ENCODE results near the gene PDX1. TPM values are rescaled to one million over a fixed set of nuclear protein-coding genes. Genes with fewer than 3 reads are reported as not detected.

PDX1 gene
- total RNA-seq, 4 donors from 2014 or later = not detected

- H3K27ac ChIP-seq = no peak overlapping the region
- in situ Hi-C loops (cut with MboI; ENCODE audit: low sequenced_read_pairs in 4 of 4) = no loop called here
- H3K9me3 ChIP-seq = peaks cover 0 to 4% (median 0%) of the 10 kb centered on the region in 3 donors
- intact Hi-C loops (cut with DNase I; ENCODE audit: low total_unique reads) = no loop called here
- H3K36me3 ChIP-seq = no peaks in the 10 kb centered on the region
- H3K27me3 ChIP-seq = no peaks in the 10 kb centered on the region
- no peak for DNase-seq
- no peak overlapping the region for H3K4me3 ChIP-seq
- TF ChIP-seq POLR2A (IDR thresholded peaks at IDR 0.05) = no peak
- TF ChIP-seq, protein P1, sequence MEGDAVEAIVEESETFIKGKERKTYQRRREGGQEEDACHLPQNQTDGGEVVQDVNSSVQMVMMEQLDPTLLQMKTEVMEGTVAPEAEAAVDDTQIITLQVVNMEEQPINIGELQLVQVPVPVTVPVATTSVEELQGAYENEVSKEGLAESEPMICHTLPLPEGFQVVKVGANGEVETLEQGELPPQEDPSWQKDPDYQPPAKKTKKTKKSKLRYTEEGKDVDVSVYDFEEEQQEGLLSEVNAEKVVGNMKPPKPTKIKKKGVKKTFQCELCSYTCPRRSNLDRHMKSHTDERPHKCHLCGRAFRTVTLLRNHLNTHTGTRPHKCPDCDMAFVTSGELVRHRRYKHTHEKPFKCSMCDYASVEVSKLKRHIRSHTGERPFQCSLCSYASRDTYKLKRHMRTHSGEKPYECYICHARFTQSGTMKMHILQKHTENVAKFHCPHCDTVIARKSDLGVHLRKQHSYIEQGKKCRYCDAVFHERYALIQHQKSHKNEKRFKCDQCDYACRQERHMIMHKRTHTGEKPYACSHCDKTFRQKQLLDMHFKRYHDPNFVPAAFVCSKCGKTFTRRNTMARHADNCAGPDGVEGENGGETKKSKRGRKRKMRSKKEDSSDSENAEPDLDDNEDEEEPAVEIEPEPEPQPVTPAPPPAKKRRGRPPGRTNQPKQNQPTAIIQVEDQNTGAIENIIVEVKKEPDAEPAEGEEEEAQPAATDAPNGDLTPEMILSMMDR (IDR thresholded peaks at IDR 0.05 in 4 of 5, conservative IDR thresholded peaks at IDR 0.05 in 1 of 5) = no peak
- H3K4me1 ChIP-seq = no peaks in the 10 kb centered on the region
- ATAC-seq = no peak
Measured at GRCh38 chr13:27942972-27943371, 23.2 kb downstream of the PDX1 start.

DNA sequence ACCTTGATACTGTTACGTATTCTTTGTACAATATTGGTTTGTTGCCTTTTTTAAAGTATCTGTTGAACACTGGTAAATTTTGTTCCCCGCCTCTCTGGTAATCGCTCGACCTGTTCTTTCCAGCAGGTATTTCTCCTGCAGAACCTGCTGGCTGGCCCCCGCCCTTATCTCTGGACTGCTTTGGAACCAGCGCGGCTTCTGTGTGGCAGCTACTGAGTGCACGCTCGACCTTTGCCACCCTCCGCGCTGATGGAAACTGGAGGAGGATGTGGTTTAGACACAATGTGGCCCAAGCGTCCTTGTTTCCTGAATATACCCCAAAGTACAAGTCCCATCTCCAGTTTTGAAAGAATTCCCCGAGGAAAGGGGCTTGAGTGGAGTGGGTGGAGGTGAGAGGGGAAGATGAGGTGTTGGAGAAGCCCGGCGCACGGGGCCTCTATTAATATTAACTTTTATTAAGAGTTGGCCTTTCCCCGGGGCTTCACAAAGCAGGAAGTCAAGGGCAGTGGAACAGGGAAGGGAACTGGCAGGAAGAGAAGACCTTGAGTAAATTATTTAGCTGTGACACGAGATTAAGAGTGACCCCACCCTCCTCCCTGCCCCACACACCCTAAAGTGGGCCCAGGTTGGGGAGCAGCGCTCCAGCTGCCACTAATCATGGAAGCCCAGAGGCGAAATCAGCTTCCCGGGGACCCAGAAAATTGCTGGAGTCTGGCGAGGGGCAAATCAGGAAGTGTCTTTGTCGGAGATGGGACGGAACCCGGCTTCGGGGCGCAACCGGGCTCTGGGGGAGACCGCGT lies 33.3 kb downstream of the PDX1 start:
- no peak overlapping the region for H3K27ac ChIP-seq
- TF ChIP-seq POLR2A (IDR thresholded peaks at IDR 0.05) = no peak
- TF ChIP-seq, protein P1 (IDR thresholded peaks at IDR 0.05 in 4 of 5, conservative IDR thresholded peaks at IDR 0.05 in 1 of 5) = no peak
- H3K27me3 ChIP-seq = peaks cover 55 to 68% (median 60%) of the 10 kb centered on the region in 3 donors
- peaks cover 2 to 12% of the 10 kb centered on the region in 2 donors for H3K4me1 ChIP-seq
- DNase-seq (no peak), ATAC-seq (no peak)
- no peaks in the 10 kb centered on the region for H3K36me3 ChIP-seq
- intact Hi-C loops (cut with DNase I; ENCODE audit: low total_unique reads) (no loop called here), in situ Hi-C loops (cut with MboI; ENCODE audit: low sequenced_read_pairs in 4 of 4) (loop anchor here in 1 of 4 donors (10.0 kb wide), 1 partner anchor 588 kb away; no protein-coding TSS in a partner anchor)
- no peaks in the 10 kb centered on the region for H3K9me3 ChIP-seq
- peak overlapping the region; percentile 40 to 67 (median 45) for H3K4me3 ChIP-seq

GRCh38 chr13:27953676-27954405 lies 34.0 kb downstream of the PDX1 start:
- H3K9me3 ChIP-seq = no peaks in the 10 kb centered on the region
- H3K4me3 ChIP-seq = peak overlapping the region; percentile 40 to 67 (median 45)
- H3K4me1 ChIP-seq = peaks cover 2 to 12% of the 10 kb centered on the region in 2 donors
- in situ Hi-C loops (cut with MboI; ENCODE audit: low sequenced_read_pairs in 4 of 4) = loop anchor here in 1 of 4 donors (10.0 kb wide), 1 partner anchor 589 kb away; no protein-coding TSS in a partner anchor
- no peaks in the 10 kb centered on the region for H3K36me3 ChIP-seq
- no peak for TF ChIP-seq POLR2A (IDR thresholded peaks at IDR 0.05)
- TF ChIP-seq, protein P1 (IDR thresholded peaks at IDR 0.05 in 4 of 5, conservative IDR thresholded peaks at IDR 0.05 in 1 of 5) = peak; percentile 39 to 73 (median 56)
- H3K27ac ChIP-seq = no peak overlapping the region
- DNase-seq = peak in 1 of 2 donors; percentile 22
- intact Hi-C loops (cut with DNase I; ENCODE audit: low total_unique reads) = loop anchor here (2.0 kb wide), 1 partner anchor 121 kb away; no protein-coding TSS in a partner anchor
- H3K27me3 ChIP-seq = peaks cover 62 to 75% (median 68%) of the 10 kb centered on the region in 3 donors
- peak; percentile 66 to 73 for ATAC-seq

- H3K4me3 ChIP-seq = peak overlapping the region; percentile 40 to 67 (median 45)
- in situ Hi-C loops (cut with MboI; ENCODE audit: low sequenced_read_pairs in 4 of 4) = loop anchor here in 1 of 4 donors (10.0 kb wide), 1 partner anchor 590 kb away; no protein-coding TSS in a partner anchor
- TF ChIP-seq, protein P1 (IDR thresholded peaks at IDR 0.05 in 4 of 5, conservative IDR thresholded peaks at IDR 0.05 in 1 of 5) = no peak
- TF ChIP-seq POLR2A (IDR thresholded peaks at IDR 0.05) = no peak
Measured at GRCh38 chr13:27954406-27954851, 34.6 kb downstream of the PDX1 start.

More at GRCh38 chr13:27954406-27954851, 34.6 kb downstream of the PDX1 start:
- intact Hi-C loops (cut with DNase I; ENCODE audit: low total_unique reads) = loop anchor here (2.0 kb wide), 1 partner anchor 122 kb away; no protein-coding TSS in a partner anchor
- Histone ChIP-seq H3K27ac (no peak overlapping the region), H3K27me3 (peaks cover 68 to 81% (median 74%) of the 10 kb centered on the region in 3 donors), H3K36me3 (no peaks in the 10 kb centered on the region), H3K4me1 (peaks cover 2 to 12% of the 10 kb centered on the region in 2 donors), H3K9me3 (no peaks in the 10 kb centered on the region)
- no peak for DNase-seq
- peak in 1 of 2 donors; percentile 33 for ATAC-seq

Measured in gastrocnemius medialis (tissue), 4 donors.